PC-3 (cell line): ENCODE measurements around the gene HDAC8. TPM values are rescaled to one million over a fixed set of nuclear protein-coding genes. Genes with fewer than 3 reads are reported as not detected.
A peak's percentile ranks its signal among the peaks of the same experiment; 100 is the strongest.

ENCODE experiments used
- ATAC-seq: fragments of 200-7000 bp; cut with Tn5 transposase; 2 replicates; pipeline ENCODE4 v1.9.1; 2020; ENCODE audit warnings: mild to moderate bottlenecking, moderate library complexity
- BruUV-seq: library from RNA; stranded (reverse); fragments of 400-500 nt; replicated peaks from 2 replicates; lab custom pipeline; 2021; lab: Mats Ljungman, UMichigan
- CTCF ChIA-PET: fragments of 300-600 bp; sonication (Branson Sonifier 250); formaldehyde crosslinking; loops from one replicate; lab custom pipeline; 2022; ENCODE audit warnings: antibody characterized with exemption; lab: Charles Lee
- POLR2A ChIA-PET: fragments of 300-600 bp; sonication (Branson Sonifier 250); formaldehyde crosslinking; loops from one replicate; lab custom pipeline; 2022; ENCODE audit warnings: antibody characterized with exemption; ENCODE audit not compliant: unreplicated experiment; lab: Charles Lee
- DNase-seq: peaks from one replicate; pipeline ENCODE4 v3.0.0-alpha.2; 2015
- H2AFZ ChIP-seq: fragments of 300-600 bp; sonication (generic); 2 replicates; pipeline ENCODE4 v1.6.0; 2016; ENCODE audit warnings: antibody characterized with exemption, low read length
- H3F3A ChIP-seq: fragments of 300-600 bp; sonication (generic); one replicate; pipeline ENCODE4 v1.6.0; 2017; ENCODE audit warnings: antibody characterized with exemption, low read length, control low read depth, mild to moderate bottlenecking; ENCODE audit not compliant: unreplicated experiment
- H3K27ac ChIP-seq: fragments of 300-600 bp; sonication (generic); 2 replicates; pipeline ENCODE4 v1.5.1; 2016; ENCODE audit warnings: mild to moderate bottlenecking, low read length
- H3K27me3 ChIP-seq: fragments of 300-600 bp; sonication (generic); 2 replicates; pipeline ENCODE4 v1.6.1; 2016; ENCODE audit warnings: low read length, mixed read lengths
- H3K36me3 ChIP-seq: fragments of 300-600 bp; sonication (generic); 2 replicates; pipeline ENCODE4 v1.6.1; 2016; ENCODE audit warnings: low read depth, mixed run types, low read length, mixed read lengths
- H3K4me1 ChIP-seq: fragments of 300-600 bp; sonication (generic); 2 replicates; pipeline ENCODE4 v1.5.1; 2016; ENCODE audit warnings: low read length; ENCODE audit not compliant: insufficient read depth
- H3K4me2 ChIP-seq: fragments of 300-600 bp; sonication (generic); 2 replicates; pipeline ENCODE4 v1.6.0; 2016; ENCODE audit warnings: low read length
- H3K4me3 ChIP-seq: fragments of 300-600 bp; sonication (generic); 2 replicates; pipeline ENCODE4 v1.5.1; 2016; ENCODE audit warnings: mild to moderate bottlenecking, low read length, mixed read lengths
- H3K79me2 ChIP-seq: fragments of 300-600 bp; sonication (generic); 2 replicates; pipeline ENCODE4 v1.6.1; 2017; ENCODE audit warnings: low read length, mixed read lengths
- H3K9ac ChIP-seq: fragments of 300-600 bp; sonication (generic); 2 replicates; pipeline ENCODE4 v1.6.0; 2016; ENCODE audit warnings: mild to moderate bottlenecking, low read length
- H3K9me2 ChIP-seq: fragments of 300-600 bp; sonication (generic); replicated peaks from 2 replicates; pipeline ENCODE4 v1.6.1; 2016; ENCODE audit warnings: mixed run types, low read length, mixed read lengths
- H3K9me3 ChIP-seq: fragments of 300-600 bp; sonication (generic); 2 replicates; pipeline ENCODE4 v1.6.1; 2016; ENCODE audit warnings: low read length, mixed read lengths
- H4K20me1 ChIP-seq: fragments of 300-600 bp; sonication (generic); 2 replicates; pipeline ENCODE4 v1.6.1; 2016; ENCODE audit warnings: low read length, mixed read lengths
- CTCF ChIP-seq: fragments of 300-600 bp; sonication (generic); conservative IDR thresholded peaks from 2 replicates; pipeline ENCODE4 v1.5.1; 2017; ENCODE audit warnings: antibody characterized with exemption, low read depth, mild to moderate bottlenecking, low read length
- EZH2 ChIP-seq: fragments of 300-600 bp; sonication (generic); IDR thresholded peaks from one replicate; pipeline ENCODE4 v1.6.1; 2017; ENCODE audit warnings: antibody characterized with exemption, mild to moderate bottlenecking, low read length; ENCODE audit not compliant: unreplicated experiment
- EZH2phosphoT487 ChIP-seq: fragments of 300-600 bp; sonication (generic); IDR thresholded peaks from 2 replicates; pipeline ENCODE4 v1.6.1; 2018; ENCODE audit warnings: mild to moderate bottlenecking, antibody characterized with exemption, low read length, borderline replicate concordance
- intact Hi-C: fragments of 100-400 bp; cut with micrococcal nuclease; formaldehyde crosslinking; loops from 2 replicates; pipeline ENCODE4 v1.9.0; 2023
- total RNA-seq: library from RNA; depleted of rRNA; stranded (reverse); fragments of >200 nt; gene quantifications from 2 replicates; pipeline ENCODE4 v1.2.3, GENCODE V29; 2014

Gene HDAC8
- total RNA-seq, 1 experiment from 2014 or later: 40.5 TPM

- BruUV-seq: no TSS peak
- no peaks in the 10 kb centered on the region for H4K20me1 ChIP-seq
- TF ChIP-seq EZH2phosphoT487 (no peak), CTCF (peak; percentile 56), EZH2 (no peak)
- ATAC-seq (no peak), DNase-seq (peak; percentile 44)
- H3K36me3 ChIP-seq: no peaks in the 10 kb centered on the region
- H3K9me3 ChIP-seq: no peaks in the 10 kb centered on the region
- no peak overlapping the region for H2AFZ ChIP-seq
- H3K4me3 ChIP-seq: no peak overlapping the region
- ChIA-PET POLR2A (no interaction called here), CTCF (interaction anchor here (0.5 to 0.7 kb wide), 16 partner anchors 15 to 870 kb away, joined by 3 to 10 read pairs (median 4); no protein-coding TSS in a partner anchor)
- no peak overlapping the region for H3K27ac ChIP-seq
- no peaks in the 10 kb centered on the region for H3K4me1 ChIP-seq
- no peaks in the 10 kb centered on the region for H3K9me2 ChIP-seq
- H3K4me2 ChIP-seq: no peak overlapping the region
- no peaks in the 10 kb centered on the region for H3K79me2 ChIP-seq
- intact Hi-C loops: loop anchor here (2.0 kb wide), 1 partner anchor 296 kb away; no protein-coding TSS in a partner anchor
- no peak overlapping the region for H3K9ac ChIP-seq
- H3K27me3 ChIP-seq: no peaks in the 10 kb centered on the region
- H3F3A ChIP-seq: no peaks in the 10 kb centered on the region
Measured at GRCh38 chrX:72540318-72540717, 32.3 kb downstream of the HDAC8 start.

GRCh38 chrX:72539822-72540221 lies 32.8 kb downstream of the HDAC8 start:
- intact Hi-C loops: loop anchor here (2.0 kb wide), 1 partner anchor 295 kb away; no protein-coding TSS in a partner anchor
- Histone ChIP-seq H3K9ac (no peak overlapping the region), H3K9me2 (no peaks in the 10 kb centered on the region), H3K27ac (no peak overlapping the region), H3K36me3 (no peaks in the 10 kb centered on the region), H4K20me1 (no peaks in the 10 kb centered on the region), H3K9me3 (no peaks in the 10 kb centered on the region), H3K4me3 (no peak overlapping the region), H3K4me2 (no peak overlapping the region), H2AFZ (no peak overlapping the region), H3K4me1 (no peaks in the 10 kb centered on the region), H3F3A (no peaks in the 10 kb centered on the region), H3K27me3 (no peaks in the 10 kb centered on the region), H3K79me2 (no peaks in the 10 kb centered on the region)
- CTCF ChIA-PET: interaction anchor here (0.7 kb wide), 1 partner anchor 242 kb away, joined by 5 read pairs; no protein-coding TSS in a partner anchor
- DNase-seq (no peak), ATAC-seq (no peak)
- TF ChIP-seq CTCF (no peak), EZH2 (no peak), EZH2phosphoT487 (no peak)
- no TSS peak for BruUV-seq
- POLR2A ChIA-PET: no interaction called here

GRCh38 chrX:72536542-72536941 lies 36.1 kb downstream of the HDAC8 start:
- ChIA-PET CTCF (no interaction called here), POLR2A (no interaction called here)
- Histone ChIP-seq H3K9ac (no peak overlapping the region), H3K36me3 (no peaks in the 10 kb centered on the region), H3K4me2 (no peak overlapping the region), H3K4me3 (no peak overlapping the region), H3K9me3 (no peaks in the 10 kb centered on the region), H4K20me1 (no peaks in the 10 kb centered on the region), H2AFZ (no peak overlapping the region), H3K4me1 (no peaks in the 10 kb centered on the region), H3K27me3 (no peaks in the 10 kb centered on the region), H3K9me2 (no peaks in the 10 kb centered on the region), H3K79me2 (no peaks in the 10 kb centered on the region), H3K27ac (no peak overlapping the region), H3F3A (no peaks in the 10 kb centered on the region)
- ATAC-seq (no peak), DNase-seq (no peak)
- TF ChIP-seq EZH2 (no peak), CTCF (no peak), EZH2phosphoT487 (no peak)
- no TSS peak for BruUV-seq
- intact Hi-C loops: no loop called here
